PC-9 (cell line): ENCODE results near the gene MBD5. TPM values are rescaled to one million over a fixed set of nuclear protein-coding genes. Genes with fewer than 3 reads are reported as not detected.

ENCODE experiments used
- BruUV-seq: library from RNA; stranded (reverse); fragments of 400-500 nt; replicated peaks from 2 replicates; lab custom pipeline; 2021; lab: Mats Ljungman, UMichigan
- CTCF ChIA-PET: fragments of 300-600 bp; sonication (Branson Sonifier 250); formaldehyde crosslinking; loops from one replicate; lab custom pipeline; 2022; ENCODE audit warnings: antibody characterized with exemption; lab: Charles Lee
- POLR2A ChIA-PET: fragments of 300-600 bp; sonication (Branson Sonifier 250); formaldehyde crosslinking; loops from one replicate; lab custom pipeline; 2022; ENCODE audit warnings: antibody characterized with exemption; ENCODE audit not compliant: unreplicated experiment; lab: Charles Lee
- DNase-seq, 2 experiments: peaks; one replicate each; pipeline versions ENCODE4 v3.0.0 to v3.0.0-alpha.2; 2015 to 2022; ENCODE audit warnings: mixed read lengths in 1 of 2
- H2AFZ ChIP-seq: fragments of 200-600 bp; sonication (generic); 2 replicates; pipeline ENCODE4 v1.8.1; 2017; ENCODE audit warnings: antibody characterized with exemption
- H3F3A ChIP-seq: fragments of 200-600 bp; sonication (generic); 2 replicates; pipeline ENCODE4 v1.8.1; 2017; ENCODE audit warnings: antibody characterized with exemption, mild to moderate bottlenecking, low read depth; ENCODE audit not compliant: insufficient read depth
- H3K27ac ChIP-seq: fragments of 200-600 bp; sonication (generic); 2 replicates; pipeline ENCODE4 v1.6.1; 2016; ENCODE audit warnings: mixed run types
- H3K27me3 ChIP-seq: fragments of 200-600 bp; sonication (generic); 2 replicates; pipeline ENCODE4 v1.6.1; 2016; ENCODE audit warnings: low read depth, mixed run types; ENCODE audit not compliant: insufficient read depth
- H3K36me3 ChIP-seq: fragments of 200-600 bp; sonication (generic); 2 replicates; pipeline ENCODE4 v1.6.1; 2016; ENCODE audit warnings: low read depth, mixed run types
- H3K4me1 ChIP-seq: fragments of 200-600 bp; sonication (generic); replicated peaks from 2 replicates; pipeline ENCODE4 v1.6.1; 2016; ENCODE audit warnings: mixed run types; ENCODE audit not compliant: insufficient read depth
- H3K4me2 ChIP-seq: fragments of 200-600 bp; sonication (generic); 2 replicates; pipeline ENCODE4 v1.6.1; 2017; ENCODE audit warnings: mixed run types
- H3K4me3 ChIP-seq: fragments of 200-600 bp; sonication (generic); 2 replicates; pipeline ENCODE4 v1.6.1; 2016; ENCODE audit warnings: mixed run types
- H3K79me2 ChIP-seq: fragments of 200-600 bp; sonication (generic); 2 replicates; pipeline ENCODE4 v1.6.1; 2017; ENCODE audit warnings: low read depth, mixed run types
- H3K9me2 ChIP-seq: fragments of 200-600 bp; sonication (generic); 2 replicates; pipeline ENCODE4 v1.8.1; 2017; ENCODE audit warnings: mild to moderate bottlenecking; ENCODE audit not compliant: insufficient read depth
- H3K9me3 ChIP-seq: fragments of 200-600 bp; sonication (generic); 2 replicates; pipeline ENCODE4 v1.8.1; 2016; ENCODE audit warnings: low read depth; ENCODE audit not compliant: insufficient read depth
- H4K20me1 ChIP-seq: fragments of 200-600 bp; sonication (generic); 2 replicates; pipeline ENCODE4 v1.8.1; 2017; ENCODE audit not compliant: insufficient read depth
- CTCF ChIP-seq: fragments of 200-600 bp; sonication (generic); conservative IDR thresholded peaks from 2 replicates; pipeline ENCODE4 v1.6.1; 2017; ENCODE audit warnings: mixed run types, antibody characterized with exemption, mild to moderate bottlenecking, moderate library complexity
- EZH2 ChIP-seq: fragments of 200-600 bp; sonication (generic); IDR thresholded peaks from 2 replicates; pipeline ENCODE4 v1.8.0; 2017; ENCODE audit warnings: antibody characterized with exemption, low read depth
- intact Hi-C: fragments of 100-400 bp; cut with micrococcal nuclease; formaldehyde crosslinking; loops from one replicate; pipeline ENCODE4 v1.10.0; 2022; ENCODE audit not compliant: unreplicated experiment
- total RNA-seq: library from RNA; stranded (reverse); gene quantifications from 2 replicates; pipeline ENCODE4 v1.2.3, GENCODE V29; 2021

The MBD5 gene
- total RNA-seq, 1 experiment from 2014 or later: 46.5 TPM

GRCh38 chr2:148342086-148342485 lies 321.2 kb downstream of the MBD5 start:
- BruUV-seq: no TSS peak
- no peaks in the 10 kb centered on the region for H3K79me2 ChIP-seq
- no peak for TF ChIP-seq EZH2
- no peak for TF ChIP-seq CTCF
- no peak overlapping the region for H3K4me2 ChIP-seq
- no peak for DNase-seq
- no peaks in the 10 kb centered on the region for H3K9me2 ChIP-seq
- intact Hi-C loops: no loop called here
- no peaks in the 10 kb centered on the region for H3K36me3 ChIP-seq
- H3K4me1 ChIP-seq: no peaks in the 10 kb centered on the region
- ChIA-PET POLR2A (no interaction called here), CTCF (no interaction called here)
- no peaks in the 10 kb centered on the region for H3K9me3 ChIP-seq
- H3K27me3 ChIP-seq: no peaks in the 10 kb centered on the region
- no peak overlapping the region for H3K27ac ChIP-seq
- H3F3A ChIP-seq: no peaks in the 10 kb centered on the region
- H2AFZ ChIP-seq: no peak overlapping the region
- no peaks in the 10 kb centered on the region for H4K20me1 ChIP-seq
- H3K4me3 ChIP-seq: no peak overlapping the region

- no peaks in the 10 kb centered on the region for H3K27me3 ChIP-seq
- H3K4me3 ChIP-seq: no peak overlapping the region
- H2AFZ ChIP-seq: no peak overlapping the region
- no peaks in the 10 kb centered on the region for H3K9me3 ChIP-seq
- ChIA-PET CTCF (no interaction called here), POLR2A (no interaction called here)
- TF ChIP-seq EZH2 (no peak), CTCF (no peak)
- no peaks in the 10 kb centered on the region for H3K9me2 ChIP-seq
- H3K36me3 ChIP-seq: no peaks in the 10 kb centered on the region
- BruUV-seq: no TSS peak
- DNase-seq: no peak
- H3K4me2 ChIP-seq: no peak overlapping the region
- no peaks in the 10 kb centered on the region for H3F3A ChIP-seq
- no peaks in the 10 kb centered on the region for H3K4me1 ChIP-seq
- no peaks in the 10 kb centered on the region for H4K20me1 ChIP-seq
- H3K79me2 ChIP-seq: no peaks in the 10 kb centered on the region
- no peak overlapping the region for H3K27ac ChIP-seq
- intact Hi-C loops: no loop called here
Measured at GRCh38 chr2:148350199-148350598, 329.3 kb downstream of the MBD5 start.

- Histone ChIP-seq H3K36me3 (no peaks in the 10 kb centered on the region), H3K4me1 (no peaks in the 10 kb centered on the region), H3K4me2 (no peak overlapping the region), H3K27ac (no peak overlapping the region), H3K4me3 (no peak overlapping the region), H2AFZ (no peak overlapping the region), H3K79me2 (no peaks in the 10 kb centered on the region), H3K9me2 (no peaks in the 10 kb centered on the region), H3K9me3 (no peaks in the 10 kb centered on the region), H4K20me1 (no peaks in the 10 kb centered on the region), H3F3A (no peaks in the 10 kb centered on the region), H3K27me3 (no peaks in the 10 kb centered on the region)
- no TSS peak for BruUV-seq
- DNase-seq: no peak
- TF ChIP-seq CTCF (no peak), EZH2 (no peak)
- POLR2A ChIA-PET: no interaction called here
- intact Hi-C loops: no loop called here
- CTCF ChIA-PET: no interaction called here
Measured at GRCh38 chr2:148351437-148352143, 330.7 kb downstream of the MBD5 start.
